GM18511 (cell line): ENCODE measurements around the gene MAGI1.
"Not testable (repeated sequence)": the region's sequence is repeated elsewhere in the genome, so short reads cannot be mapped to it uniquely, and the experiment has no call there.

Source experiments
- ATAC-seq: cut with Tn5 transposase; IDR thresholded peaks from one replicate; pipeline ENCODE4 v1.9.1; 2021; ENCODE audit warnings: mild to moderate bottlenecking, moderate library complexity; ENCODE audit not compliant: unreplicated experiment

MAGI1 gene

DNA sequence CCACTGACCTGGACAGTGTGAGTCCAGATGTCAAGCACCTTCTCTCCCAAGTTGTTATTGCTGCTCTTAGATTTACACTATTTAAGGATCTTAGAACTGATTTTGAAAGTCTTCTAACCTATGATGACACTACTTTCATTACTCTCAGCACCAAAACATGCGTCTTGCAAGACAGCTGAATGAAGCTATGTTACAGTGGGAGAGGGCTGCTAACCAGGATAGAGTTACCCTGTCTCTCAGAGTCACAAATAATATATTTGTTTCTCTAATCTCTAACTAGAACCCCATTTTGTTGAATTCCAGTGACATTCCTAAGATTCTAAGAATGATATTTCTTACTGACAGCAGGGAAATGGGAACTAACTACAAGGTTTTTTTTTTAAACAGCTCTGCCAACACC lies 455.5 kb downstream of the MAGI1 start:
- no peak for ATAC-seq

DNA sequence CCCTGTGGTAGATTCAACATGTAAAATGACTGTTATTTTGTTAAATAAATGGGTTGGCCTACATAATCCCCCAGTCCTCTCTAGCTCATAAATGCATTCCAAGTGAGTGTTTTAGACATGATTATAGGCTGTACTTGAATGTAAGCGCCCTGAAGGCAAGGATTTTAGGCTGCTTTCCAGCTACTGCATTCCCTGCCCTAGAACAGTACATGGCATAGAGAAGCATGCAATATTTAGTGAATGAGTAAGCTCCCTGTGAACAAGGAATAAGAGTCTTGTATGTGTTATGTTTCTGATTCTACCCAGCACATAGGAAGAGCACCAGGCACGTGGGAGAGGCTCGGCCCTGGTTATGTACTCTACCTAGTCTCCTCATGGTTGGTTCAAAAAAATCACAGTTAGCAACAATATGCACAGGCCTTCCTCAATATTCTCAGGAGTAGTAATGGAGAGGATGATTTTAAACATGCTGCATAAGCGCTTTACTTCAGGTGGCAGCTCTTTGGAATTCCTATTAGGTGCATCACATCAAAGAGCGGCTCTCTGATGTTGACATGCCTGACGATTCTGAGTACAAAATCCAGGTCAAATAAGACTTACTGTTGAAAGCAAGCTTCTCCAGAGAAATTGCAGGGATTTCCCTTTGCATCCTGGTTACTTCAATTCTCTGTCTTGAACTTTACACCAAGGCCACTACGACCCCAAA lies 456.6 kb downstream of the MAGI1 start:
- ATAC-seq, result no peak

DNA sequence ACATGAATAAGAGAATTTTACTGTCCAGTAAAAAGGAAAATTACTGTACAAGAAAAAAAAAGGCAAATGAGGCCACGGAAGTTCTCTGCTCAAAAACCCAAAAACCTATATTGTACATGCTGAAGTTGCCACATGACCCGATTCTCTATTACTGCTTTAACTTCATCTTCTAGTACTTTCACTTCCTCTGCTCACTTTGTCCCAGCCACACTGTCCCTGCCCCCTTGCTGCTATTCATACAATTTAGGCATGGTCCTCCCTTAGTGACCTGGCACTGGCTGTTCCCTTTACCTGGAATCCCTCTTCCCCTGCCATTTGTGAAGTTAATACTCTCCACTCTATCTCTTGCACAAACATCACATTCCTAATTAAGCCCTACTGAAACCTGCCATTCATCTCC lies 457.4 kb downstream of the MAGI1 start:
- ATAC-seq, result no peak

DNA sequence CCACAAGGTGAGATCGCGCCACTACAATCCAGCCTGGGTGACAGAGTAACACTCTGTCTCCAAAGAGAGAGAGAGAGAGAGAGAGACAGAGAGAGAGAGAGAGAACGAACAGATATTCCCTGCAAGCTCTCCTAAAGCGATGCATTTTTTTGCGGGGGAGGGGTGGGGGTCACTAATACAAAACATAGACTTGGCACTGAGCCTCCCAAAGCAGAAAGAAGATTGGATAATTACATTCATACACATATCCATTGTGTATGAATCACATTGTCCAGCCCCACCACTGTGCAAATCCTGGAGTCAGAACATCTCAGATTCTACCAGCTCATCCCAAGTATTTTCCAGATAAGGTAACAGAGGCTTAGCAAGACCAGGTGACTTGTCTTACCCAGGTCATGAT lies 459.9 kb downstream of the MAGI1 start:
- no peak for ATAC-seq

DNA sequence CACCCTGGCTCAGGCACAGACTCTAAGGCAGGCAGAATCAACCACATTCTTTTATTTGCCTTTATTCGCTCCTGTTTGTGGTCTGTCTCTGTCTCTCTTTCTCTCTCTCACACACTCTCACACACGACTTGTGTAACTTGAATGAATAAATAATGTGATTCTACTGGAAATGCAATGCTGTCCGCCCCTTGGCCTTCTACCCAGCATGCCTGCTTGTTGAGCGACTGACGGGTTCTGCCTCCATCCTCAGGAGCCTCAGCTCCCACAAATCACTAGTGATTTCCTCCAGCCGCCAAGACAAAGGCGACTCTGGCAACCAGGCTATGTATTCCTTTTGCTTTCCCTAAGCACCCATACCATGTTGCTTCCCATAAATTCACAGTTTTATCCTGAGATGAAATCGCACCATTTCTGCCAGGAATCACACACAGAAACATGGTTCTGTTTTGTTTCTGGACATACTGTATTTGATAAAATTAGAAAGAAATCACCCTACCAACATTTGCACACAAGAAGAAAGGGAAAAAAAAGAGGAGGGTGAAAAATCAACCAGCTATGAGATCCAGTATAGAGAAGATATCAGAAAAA lies 460.8 kb downstream of the MAGI1 start:
- ATAC-seq, result no peak

DNA sequence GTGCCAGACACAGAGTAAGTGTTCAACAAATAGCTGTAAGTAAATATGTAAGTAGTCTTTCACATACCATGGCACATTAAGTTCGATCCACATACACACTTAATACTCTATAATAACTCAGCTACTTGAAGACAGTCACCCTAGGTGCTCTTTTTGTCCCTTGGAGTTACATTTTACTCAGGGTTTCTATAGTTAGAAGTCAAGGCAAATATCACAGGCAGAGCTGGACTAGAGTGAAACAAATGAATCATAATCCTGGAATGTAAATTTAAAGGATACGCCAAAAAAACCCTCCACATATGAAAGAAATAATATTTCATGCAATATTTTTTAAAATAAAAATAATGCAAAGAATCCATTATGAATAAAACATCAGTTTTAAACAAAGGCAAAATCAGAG lies 461.8 kb downstream of the MAGI1 start:
- no peak for ATAC-seq

DNA sequence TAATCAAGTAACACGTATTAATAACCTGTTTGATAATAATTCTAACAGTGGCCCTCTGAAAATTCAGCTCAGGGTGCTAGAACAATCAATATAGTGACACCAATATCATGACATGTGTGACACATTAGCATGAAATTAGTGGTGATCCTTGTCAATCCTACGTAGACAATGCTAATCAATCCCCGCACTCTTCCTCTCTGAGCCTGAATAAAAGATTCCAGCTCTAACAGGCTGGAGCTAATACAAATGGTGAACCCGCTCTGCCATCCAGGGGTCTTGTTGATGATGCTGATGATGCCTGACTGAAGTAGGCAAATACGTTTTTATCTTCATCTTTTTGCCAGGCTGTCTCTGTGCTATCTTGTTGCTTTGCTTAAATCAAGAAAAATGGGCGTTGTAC lies 462.5 kb downstream of the MAGI1 start:
- ATAC-seq, result no peak

DNA sequence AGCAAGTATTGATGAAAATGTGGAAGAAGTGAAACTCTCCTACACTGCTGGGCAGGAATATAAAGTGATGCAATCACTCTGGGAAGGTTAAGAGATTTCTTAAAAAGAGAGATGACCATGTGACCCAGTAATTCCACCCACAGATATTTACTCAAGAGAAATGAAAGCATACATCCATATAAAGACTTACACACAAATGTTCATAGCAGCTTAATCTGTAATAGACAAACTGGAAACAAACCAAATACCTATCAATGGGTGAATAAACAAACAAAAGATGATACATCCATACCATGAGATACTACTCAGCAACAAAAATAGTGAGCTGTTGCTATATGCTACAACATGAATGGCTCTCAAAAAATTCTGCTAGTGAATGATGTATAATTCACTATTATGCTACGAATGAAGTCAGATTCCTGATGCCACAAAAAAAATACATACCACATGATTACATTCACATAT lies 463.3 kb downstream of the MAGI1 start:
- no peak for ATAC-seq

DNA sequence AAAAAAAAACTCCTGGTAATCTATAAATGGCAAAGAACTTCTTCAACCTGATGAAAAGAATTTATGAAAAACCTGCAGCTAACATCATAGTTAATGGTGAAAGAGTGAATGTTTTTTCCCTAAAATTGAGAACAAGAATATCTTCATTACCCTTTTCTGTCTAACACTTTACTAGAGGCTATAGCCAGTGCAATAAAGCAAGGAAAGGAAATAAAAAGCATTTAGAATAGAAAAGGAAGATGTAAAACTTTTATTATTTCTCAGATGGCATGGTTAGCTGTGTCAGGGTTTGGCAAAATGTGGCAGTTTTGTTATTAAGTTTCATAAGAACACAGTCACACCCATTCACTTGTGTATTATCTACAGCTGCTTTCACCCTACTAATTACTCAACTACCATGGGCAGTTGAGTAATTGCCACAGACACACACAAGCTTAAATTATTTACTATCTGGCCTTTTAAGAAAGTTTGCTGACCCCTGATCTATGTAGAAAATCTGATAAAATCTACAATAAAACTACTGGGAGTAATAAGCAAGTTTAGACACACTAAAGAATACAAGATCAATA lies 465.1 kb downstream of the MAGI1 start:
- ATAC-seq, result no peak

DNA sequence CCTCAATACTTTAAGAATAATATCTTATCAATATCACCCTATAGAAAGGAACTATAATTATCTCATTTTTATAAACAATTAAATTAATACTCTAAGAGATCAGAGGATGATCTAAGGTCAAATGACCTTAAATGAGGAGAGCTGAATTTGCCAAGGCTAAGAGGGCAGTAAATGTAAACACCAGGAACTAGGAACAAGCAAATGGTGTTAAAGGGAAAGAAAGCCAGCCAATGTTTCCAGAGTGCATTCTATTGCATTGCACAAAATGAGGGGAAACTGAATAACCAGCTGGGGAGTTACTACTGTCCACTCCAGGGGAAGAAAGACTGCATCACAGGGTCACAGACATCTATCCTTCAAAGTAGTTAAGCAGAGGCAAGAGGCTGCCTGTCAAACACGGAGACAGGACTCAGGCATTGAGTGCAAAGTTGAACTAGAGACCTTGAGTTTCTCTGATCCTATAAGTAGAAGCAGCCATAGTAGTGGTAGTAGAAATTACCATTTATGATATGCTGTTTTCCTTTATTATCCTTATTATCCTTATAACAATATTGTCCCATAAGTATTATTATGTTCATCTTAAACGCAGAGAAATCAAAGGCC lies 466.4 kb downstream of the MAGI1 start:
- ATAC-seq, result no peak

DNA sequence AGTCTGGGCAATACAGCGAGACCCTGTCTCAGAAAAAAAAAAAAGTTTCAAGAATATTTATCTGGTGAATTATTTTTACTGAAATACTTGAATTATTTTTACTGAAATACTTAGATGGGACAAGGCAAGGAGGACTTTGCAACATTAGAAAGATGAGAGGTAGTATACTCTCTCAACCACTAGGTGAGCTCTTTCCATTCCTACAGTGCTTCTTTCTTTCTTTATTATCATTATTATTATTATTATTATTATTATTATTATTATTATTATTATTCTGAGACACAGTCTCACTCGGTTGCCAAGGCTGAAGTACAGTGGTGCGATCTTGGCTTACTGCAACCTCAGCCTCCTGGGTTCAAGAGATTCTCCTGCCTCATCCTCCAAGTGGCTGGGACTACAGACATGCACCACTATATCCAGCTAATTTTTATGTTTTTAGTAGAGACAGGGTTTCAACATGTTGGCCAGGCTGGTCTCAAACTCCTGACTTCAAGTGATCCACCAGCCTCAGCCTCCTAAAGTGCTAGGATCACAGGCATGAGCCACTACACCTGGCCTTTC lies 468.8 kb downstream of the MAGI1 start:
- ATAC-seq, result no peak

DNA sequence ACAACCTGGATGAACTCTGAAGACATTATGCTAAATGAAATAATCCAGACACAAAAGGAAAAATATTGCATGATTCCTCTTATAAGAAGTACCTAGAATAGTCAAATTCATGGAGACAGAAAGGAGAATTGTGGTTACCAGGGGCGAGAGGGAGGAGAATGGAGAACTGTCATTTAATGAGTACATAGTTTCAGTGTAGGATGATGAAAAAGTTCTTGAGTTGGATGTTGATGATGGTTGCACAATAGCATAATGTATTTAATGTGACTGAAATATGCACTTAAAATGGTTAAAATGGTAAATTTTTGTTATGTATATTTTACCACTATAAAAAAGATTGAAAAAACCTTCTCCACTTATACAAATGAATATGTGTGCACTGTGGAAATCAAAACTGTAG lies 469.6 kb downstream of the MAGI1 start:
- no peak for ATAC-seq

DNA sequence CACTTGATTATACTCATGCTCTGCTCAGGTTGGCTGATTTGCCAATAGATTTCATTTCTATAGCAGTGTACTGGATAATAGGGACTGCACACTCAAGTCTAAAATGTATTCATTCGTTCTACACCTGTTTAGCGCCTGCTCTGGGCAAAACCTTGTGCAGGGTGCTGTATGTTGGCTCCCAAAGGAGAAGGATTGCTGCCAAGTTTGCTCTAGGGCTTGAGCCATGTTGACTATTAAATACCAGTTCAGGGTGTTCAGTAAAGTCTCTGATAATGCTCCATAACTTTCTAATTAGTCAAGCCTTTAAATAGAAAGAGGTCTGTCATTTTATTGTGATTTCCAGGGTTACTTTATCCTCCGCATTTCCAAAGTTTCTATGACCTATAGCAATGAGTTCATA lies 470.2 kb downstream of the MAGI1 start:
- no peak for ATAC-seq

DNA sequence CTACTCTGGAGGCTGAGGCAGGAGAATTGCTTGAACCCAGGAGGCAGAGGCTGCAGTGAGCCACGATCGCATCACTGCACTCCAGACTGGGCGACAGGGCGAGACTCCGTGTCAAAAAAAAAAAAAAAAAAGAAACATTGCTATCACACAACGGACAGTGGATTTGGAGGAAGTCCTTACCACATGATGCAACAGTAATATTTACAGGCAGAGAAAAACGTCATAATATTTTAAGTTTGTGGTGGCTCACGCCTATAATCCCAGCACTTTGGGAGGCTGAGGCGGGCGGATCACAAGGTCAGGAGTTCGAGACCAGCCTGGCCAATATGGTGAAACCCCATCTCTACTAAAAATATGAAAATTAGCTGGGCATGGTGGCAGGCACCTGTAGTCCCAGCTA lies 473.0 kb downstream of the MAGI1 start:
- not testable (repeated sequence) for ATAC-seq

DNA sequence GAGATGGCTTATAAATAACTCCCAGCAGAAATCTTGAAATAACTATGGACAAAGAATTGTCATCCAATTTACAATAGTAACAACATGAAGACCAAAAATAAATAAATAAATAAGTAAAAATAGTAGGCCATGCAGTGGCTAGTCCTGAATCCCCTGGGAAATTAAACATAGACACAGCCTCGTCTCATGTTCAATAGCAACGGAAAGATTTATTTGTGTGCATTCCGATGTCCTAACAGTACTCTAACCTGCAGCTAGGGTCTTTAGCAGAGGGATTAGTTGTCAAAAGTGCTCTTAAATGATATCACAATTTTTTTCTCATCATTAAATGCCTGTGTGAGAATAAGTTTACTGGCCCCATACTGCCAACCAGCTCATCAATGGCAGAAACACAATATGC lies 474.2 kb downstream of the MAGI1 start:
- ATAC-seq, result no peak

DNA sequence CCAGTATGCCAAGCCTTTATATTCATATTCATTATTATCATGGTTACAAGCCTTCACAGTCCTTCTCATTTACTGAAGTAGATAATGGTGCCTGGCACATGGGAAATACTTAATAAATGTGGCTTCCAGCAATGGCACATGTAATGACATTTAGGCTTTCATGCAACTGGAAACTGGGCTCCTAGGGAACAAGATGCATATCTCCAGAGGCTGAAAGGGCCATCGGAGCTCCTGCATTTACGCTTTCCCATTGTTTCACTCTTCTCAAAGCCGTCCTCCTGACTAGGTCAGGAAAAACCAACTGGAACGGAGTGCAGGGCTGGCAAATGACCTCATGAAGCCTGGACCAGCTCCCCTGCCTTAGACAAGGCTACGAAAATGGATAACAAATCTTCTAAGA lies 474.9 kb downstream of the MAGI1 start:
- no peak for ATAC-seq

DNA sequence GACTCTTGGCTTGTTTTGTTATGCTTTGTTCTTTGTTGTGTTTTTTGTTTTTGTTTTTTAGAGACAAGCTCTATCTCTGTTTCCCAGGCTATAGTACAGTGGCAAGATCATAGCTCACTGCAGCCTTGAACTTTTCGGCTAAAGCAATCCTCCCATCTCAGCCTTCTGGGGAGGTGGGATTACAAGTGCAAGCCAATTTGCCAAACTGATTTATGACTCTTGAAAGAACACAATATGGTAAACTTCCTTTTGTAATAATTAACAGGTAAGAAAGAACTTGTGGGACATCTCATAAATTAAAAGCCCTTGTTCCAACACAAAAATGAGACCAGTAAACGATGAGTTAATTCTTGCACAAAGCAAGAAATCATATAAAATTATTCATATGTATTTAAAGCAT lies 476.3 kb downstream of the MAGI1 start:
- no peak for ATAC-seq

DNA sequence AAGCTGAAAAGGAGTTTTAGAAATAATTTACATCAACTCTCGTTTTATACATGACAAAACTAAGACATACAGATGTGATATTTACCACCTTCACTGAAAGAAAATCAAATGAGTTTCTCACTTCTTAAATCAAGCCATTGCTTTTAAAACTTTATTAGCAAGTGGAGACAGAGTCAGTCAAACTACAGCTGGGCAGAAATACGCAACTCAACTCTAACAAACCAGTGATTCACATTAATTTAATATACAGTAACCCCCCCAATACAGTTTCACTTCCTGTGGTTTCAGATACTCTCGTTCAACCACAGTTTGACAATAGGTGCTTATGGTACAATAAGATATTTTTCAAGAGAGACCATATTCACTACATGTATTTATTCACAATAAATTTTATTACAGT lies 477.1 kb downstream of the MAGI1 start:
- ATAC-seq, result no peak

DNA sequence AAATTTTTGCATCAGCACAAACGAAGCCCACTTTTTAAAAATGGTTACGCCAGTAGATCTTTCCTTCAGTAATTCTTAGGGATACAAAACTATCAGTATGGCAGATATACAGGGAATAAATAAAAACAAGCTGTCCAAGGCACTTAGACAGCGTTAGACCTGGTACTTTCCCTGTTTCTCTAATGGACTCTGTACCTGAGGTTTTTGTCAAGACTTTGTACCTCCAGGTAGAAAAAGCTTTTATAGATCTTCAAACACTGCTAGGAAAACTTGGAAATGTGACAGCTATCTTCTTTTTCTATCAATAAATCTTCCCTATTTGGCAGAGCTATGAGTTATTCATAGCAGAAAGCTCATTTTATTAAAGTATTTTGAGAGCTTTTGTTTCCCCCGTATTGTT lies 477.8 kb downstream of the MAGI1 start:
- ATAC-seq, result no peak

DNA sequence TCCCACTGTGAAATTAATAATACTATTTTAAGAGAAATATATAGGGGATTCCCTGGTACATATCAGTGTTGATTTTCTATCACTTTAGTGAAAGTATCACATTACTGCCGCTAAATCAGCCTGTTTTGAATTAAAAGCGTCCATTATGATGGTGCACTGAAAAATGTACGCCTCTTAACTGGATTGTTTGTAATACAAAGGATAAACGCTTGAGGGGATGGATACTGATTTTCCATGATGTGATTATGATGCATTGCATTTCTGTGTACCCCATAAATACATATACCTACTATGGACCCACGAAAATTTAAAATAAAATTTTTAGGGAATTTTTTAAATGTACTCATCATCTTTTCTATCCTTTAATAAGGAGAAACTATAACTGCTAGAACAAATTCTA lies 478.6 kb downstream of the MAGI1 start:
- no peak for ATAC-seq

DNA sequence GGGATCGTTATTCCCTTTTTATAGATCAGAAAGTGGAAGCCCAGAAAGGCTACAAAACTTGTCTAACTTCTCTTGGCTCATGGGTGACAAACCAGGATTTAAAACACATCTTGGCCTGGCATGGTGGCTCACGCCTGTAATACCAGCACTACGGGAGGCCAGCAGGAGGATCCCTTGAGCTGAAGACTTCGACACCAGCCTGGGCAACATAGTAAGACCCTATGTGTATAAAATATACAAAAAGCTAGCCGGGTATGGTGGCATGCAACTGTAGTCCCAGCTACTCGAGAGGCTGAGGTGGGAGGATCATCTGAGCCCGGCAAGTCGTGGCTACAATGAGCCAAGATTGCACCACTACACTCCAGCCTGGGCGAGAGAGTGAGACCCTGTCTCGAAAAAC lies 479.1 kb downstream of the MAGI1 start:
- ATAC-seq, result no peak

DNA sequence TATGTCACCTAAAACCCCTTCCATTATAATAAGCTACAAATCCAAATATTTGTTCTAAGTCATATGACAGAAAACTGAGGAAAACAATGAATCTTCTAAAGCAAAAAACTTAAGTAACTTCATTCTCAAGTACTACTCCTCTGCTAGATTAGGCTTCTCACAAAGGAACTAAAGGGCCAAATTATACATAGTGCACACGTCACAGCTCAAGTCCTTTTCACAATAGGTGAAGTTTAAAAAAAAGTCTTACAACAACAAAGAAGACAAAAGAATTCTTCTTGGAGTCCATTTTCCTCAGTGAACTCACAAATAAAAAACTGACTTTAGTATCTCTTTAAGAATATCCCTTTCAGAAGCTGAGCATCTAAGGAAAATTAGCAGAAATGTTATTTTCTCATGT lies 479.9 kb downstream of the MAGI1 start:
- no peak for ATAC-seq
